Body of pancreas (tissue), 4 donors: ENCODE measurements around the gene KCND3. TPM values are rescaled to one million over a fixed set of nuclear protein-coding genes. Genes with fewer than 3 reads are reported as not detected.

ENCODE experiments used
- ATAC-seq: fragments of 150-250 bp; one replicate; pipeline ENCODE4 v1.9.1; 2016
- DNase-seq, 4 donors: peaks; one replicate each; pipeline ENCODE4 v3.0.0-alpha.2; 2019
- H3K27ac ChIP-seq, 4 donors: fragments of 200-600 bp; sonication (generic); 1 replicate in 3 of 4; 2 replicates in 1 of 4; pipeline versions ENCODE4 v1.5.1 to v1.6.1; 2016 to 2019; ENCODE audit warnings: mild to moderate bottlenecking in 1 of 4, mixed read lengths in 1 of 4, moderate library complexity in 1 of 4
- H3K27me3 ChIP-seq, 2 donors: fragments of 200-600 bp; sonication (generic); one replicate each; pipeline ENCODE4 v1.6.0; 2016; ENCODE audit warnings: mild to moderate bottlenecking in 1 of 2
- H3K36me3 ChIP-seq, 2 donors: fragments of 200-600 bp; sonication (generic); replicated peaks in 1 of 2; 2 replicates each; pipeline ENCODE4 v1.5.1; 2016; ENCODE audit warnings: low read depth in 2 of 2; ENCODE audit not compliant: insufficient read depth in 1 of 2
- H3K4me1 ChIP-seq: fragments of 200-600 bp; sonication (generic); one replicate; pipeline ENCODE4 v1.6.0; 2016
- H3K4me3 ChIP-seq, 2 donors: fragments of 200-600 bp; sonication (generic); 1 replicate in 1 of 2; 2 replicates in 1 of 2; pipeline ENCODE4 v1.5.1; 2016 to 2019
- H3K9me3 ChIP-seq, 3 donors: fragments of 200-600 bp; sonication (generic); 1 replicate in 2 of 3; 2 replicates in 1 of 3; pipeline ENCODE4 v1.5.1; 2016
- CTCF ChIP-seq, 7 experiments: fragments of 450-650 bp in 4 of 7; fragments of 200-600 bp in 3 of 7; sonication (generic) in 3 of 7; IDR thresholded peaks; one replicate each; pipeline ENCODE4 v1.5.1; 2016 to 2019; ENCODE audit warnings: antibody characterized with exemption in 7 of 7
- POLR2A ChIP-seq, 3 donors: fragments of 450-650 bp; IDR thresholded peaks; one replicate each; pipeline ENCODE4 v1.6.1; 2016; ENCODE audit warnings: antibody characterized with exemption in 3 of 3, mild to moderate bottlenecking in 2 of 3
- WGBS, 2 donors: methylation state at CpG; one replicate each; pipeline ENCODE4 v1.1.5; 2017; 5-methylcytosine and 5-hydroxymethylcytosine counted together
- intact Hi-C: fragments of 100-400 bp; cut with DNase I; formaldehyde crosslinking; loops from one replicate; pipeline ENCODE4 v1.15.1; 2023
- total RNA-seq, 2 donors: library from RNA; depleted of rRNA; stranded (reverse); fragments of >200 nt; gene quantifications; one replicate each; pipeline ENCODE4 v1.1.0, GENCODE V29; 2016

The KCND3 gene
- total RNA-seq, 2 donors from 2014 or later = 7.6 to 15.0 TPM

DNA sequence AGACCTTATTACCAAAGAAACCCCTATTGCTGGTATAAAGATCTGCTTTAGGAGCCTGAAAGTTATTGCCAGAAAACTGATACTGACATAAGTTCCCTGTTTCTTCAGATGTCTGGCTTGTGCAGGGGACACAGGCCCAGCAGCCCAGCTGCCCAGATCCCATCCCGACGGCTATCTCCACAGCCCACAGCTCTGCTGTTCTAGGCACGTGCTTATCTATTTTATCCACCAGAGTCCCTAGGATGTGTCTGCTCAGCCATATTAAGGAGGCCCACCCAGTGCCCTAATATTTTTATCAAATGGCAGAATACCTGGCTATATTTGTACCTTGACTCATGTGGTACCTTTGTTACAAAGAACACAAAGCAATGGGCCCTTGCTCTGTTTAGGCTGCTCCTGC is 174.8 kb downstream of the KCND3 start:
- no peak for TF ChIP-seq CTCF (IDR thresholded peaks at IDR 0.05)
- no peak for TF ChIP-seq POLR2A (IDR thresholded peaks at IDR 0.05)
- no peaks in the 10 kb centered on the region for H3K9me3 ChIP-seq
- H3K27ac ChIP-seq = no peak overlapping the region
- no peak overlapping the region for H3K4me3 ChIP-seq
- intact Hi-C loops = no loop called here
- H3K27me3 ChIP-seq = no peaks in the 10 kb centered on the region
- DNase-seq (no peak), ATAC-seq (no peak)
- no peaks in the 10 kb centered on the region for H3K4me1 ChIP-seq
- no peaks in the 10 kb centered on the region for H3K36me3 ChIP-seq
- 86 to 87% methylated on average over 3 of the region's 3 CpGs for WGBS, 2 donors

- no peak for TF ChIP-seq POLR2A (IDR thresholded peaks at IDR 0.05)
- TF ChIP-seq CTCF (IDR thresholded peaks at IDR 0.05) = no peak
- intact Hi-C loops = no loop called here
- no peaks in the 10 kb centered on the region for H3K9me3 ChIP-seq
- ATAC-seq (no peak), DNase-seq (no peak)
- H3K36me3 ChIP-seq = no peaks in the 10 kb centered on the region
- H3K4me3 ChIP-seq = no peak overlapping the region
- no peaks in the 10 kb centered on the region for H3K27me3 ChIP-seq
- H3K27ac ChIP-seq = no peak overlapping the region
- WGBS, 2 donors = 91 to 96% methylated on average over 9 of the region's 9 CpGs
- H3K4me1 ChIP-seq = no peaks in the 10 kb centered on the region
Observed at GRCh38 chr1:111814305-111814628, 175.2 kb downstream of the KCND3 start.

DNA sequence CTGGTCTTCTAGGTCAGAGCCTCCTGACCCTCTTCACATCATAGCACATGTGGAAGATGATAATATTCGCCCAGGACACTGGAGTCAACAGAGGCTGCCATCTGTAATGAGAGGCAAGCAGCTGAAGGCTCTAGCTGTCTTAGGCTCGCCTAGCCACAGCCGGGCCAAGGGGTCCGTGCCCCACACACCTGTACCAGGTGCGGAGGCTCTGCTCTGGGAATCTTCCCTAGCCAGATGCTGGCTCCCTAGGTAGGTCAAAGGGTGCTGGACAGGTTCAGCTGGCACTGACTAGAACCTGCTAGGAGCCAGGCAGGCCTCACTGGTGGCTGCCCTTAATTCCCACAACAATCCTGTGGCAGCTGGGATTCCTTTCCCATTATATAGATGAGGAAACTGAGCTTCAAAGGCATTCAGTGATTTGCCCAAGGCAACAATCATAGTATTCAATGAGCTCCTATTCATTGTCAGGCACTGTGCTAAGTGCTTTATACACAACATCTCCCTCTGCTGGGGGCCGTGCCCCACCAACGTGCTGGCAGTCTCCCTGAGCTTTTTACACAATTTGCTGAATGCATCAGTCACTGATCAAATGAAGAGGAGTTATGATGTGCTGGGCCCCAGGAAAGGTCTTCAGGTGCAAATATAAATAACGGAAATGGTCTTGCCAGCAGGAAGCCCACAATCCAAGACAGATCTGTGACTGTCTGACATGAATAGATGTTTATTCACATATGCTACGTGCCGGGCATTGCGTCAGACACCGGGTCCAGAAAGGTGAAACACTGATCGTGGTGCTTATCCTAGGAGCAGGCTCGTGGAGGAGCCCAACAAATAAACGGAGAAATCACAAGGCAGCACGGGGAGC is 175.8 kb downstream of the KCND3 start:
- 79 to 83% methylated on average over 16 of the region's 16 CpGs for WGBS, 2 donors
- no peak overlapping the region for H3K4me3 ChIP-seq
- intact Hi-C loops = no loop called here
- H3K9me3 ChIP-seq = no peaks in the 10 kb centered on the region
- no peaks in the 10 kb centered on the region for H3K27me3 ChIP-seq
- ATAC-seq (no peak), DNase-seq (no peak)
- no peaks in the 10 kb centered on the region for H3K4me1 ChIP-seq
- no peak for TF ChIP-seq POLR2A (IDR thresholded peaks at IDR 0.05)
- TF ChIP-seq CTCF (IDR thresholded peaks at IDR 0.05) = no peak
- no peaks in the 10 kb centered on the region for H3K36me3 ChIP-seq
- H3K27ac ChIP-seq = no peak overlapping the region

DNA sequence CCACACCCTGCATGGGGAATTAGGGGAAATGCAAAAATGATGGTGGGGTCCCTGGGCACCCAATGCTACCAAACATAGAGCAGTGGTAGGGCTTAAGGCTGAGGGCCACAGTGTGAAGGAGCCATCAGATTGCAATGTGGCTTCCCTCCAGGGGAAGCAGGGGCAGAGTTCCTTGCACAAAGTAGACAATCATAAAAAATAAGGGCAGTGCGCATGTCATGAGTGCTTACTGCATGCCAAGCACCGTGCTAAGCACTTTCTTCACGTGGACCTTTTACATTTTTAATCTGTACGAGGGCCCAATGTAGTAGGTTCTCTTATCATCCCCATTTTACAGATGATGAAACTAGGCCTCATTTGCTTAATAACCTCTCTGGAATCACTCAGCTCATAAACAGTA is 177.2 kb downstream of the KCND3 start:
- Histone ChIP-seq H3K9me3 (no peaks in the 10 kb centered on the region), H3K36me3 (no peaks in the 10 kb centered on the region), H3K27ac (no peak overlapping the region), H3K27me3 (no peaks in the 10 kb centered on the region), H3K4me1 (no peaks in the 10 kb centered on the region), H3K4me3 (no peak overlapping the region)
- ATAC-seq (no peak), DNase-seq (no peak)
- TF ChIP-seq CTCF (IDR thresholded peaks at IDR 0.05) (no peak), POLR2A (IDR thresholded peaks at IDR 0.05) (no peak)
- intact Hi-C loops = no loop called here
- WGBS, 2 donors = 94 to 96% methylated on average over 4 of the region's 4 CpGs

DNA sequence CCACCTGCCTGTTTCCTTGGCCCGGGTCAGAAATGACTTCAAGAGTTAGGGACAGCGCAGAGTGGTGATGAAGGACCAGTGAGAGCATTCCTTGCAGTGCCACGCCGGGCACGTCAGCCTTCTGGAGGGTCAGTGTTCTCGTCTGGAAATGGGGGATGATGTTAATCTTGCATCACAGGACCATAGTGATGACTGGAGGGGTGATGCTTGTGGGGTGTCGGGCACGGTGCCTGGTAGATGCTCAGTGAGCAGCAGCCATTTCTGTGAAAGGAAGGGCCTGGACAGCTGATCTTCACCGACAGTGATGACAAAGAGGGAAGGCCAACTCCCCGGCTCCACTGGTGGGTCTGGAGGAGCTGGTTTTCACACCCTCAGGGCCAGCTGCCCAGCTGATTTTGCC is 177.6 kb downstream of the KCND3 start:
- Histone ChIP-seq H3K27ac (no peak overlapping the region), H3K36me3 (no peaks in the 10 kb centered on the region), H3K27me3 (no peaks in the 10 kb centered on the region), H3K9me3 (no peaks in the 10 kb centered on the region), H3K4me3 (no peak overlapping the region), H3K4me1 (no peaks in the 10 kb centered on the region)
- ATAC-seq = no peak
- no peak for DNase-seq
- 87 to 88% methylated on average over 10 of the region's 10 CpGs for WGBS, 2 donors
- no peak for TF ChIP-seq CTCF (IDR thresholded peaks at IDR 0.05)
- no peak for TF ChIP-seq POLR2A (IDR thresholded peaks at IDR 0.05)
- intact Hi-C loops = no loop called here
